Endothelial cell of umbilical vein (primary cell): ENCODE data around the gene ERG. TPM values are rescaled to one million over a fixed set of nuclear protein-coding genes. Genes with fewer than 3 reads are reported as not detected.

Experiments used
- BruUV-seq: library from RNA; stranded (reverse); fragments of 400-500 nt; replicated peaks from 2 replicates; lab custom pipeline; 2021; lab: Mats Ljungman, UMichigan
- CTCF ChIA-PET: fragments of 300-600, 350-600 bp; sonication (Branson Sonifier 250); formaldehyde crosslinking; loops from one replicate; lab custom pipeline; 2021; ENCODE audit warnings: antibody characterized with exemption, inconsistent platforms; lab: Charles Lee
- POLR2A ChIA-PET: fragments of 300-600, 350-600 bp; sonication (Branson Sonifier 250); formaldehyde crosslinking; loops from one replicate; lab custom pipeline; 2021; ENCODE audit warnings: antibody characterized with exemption, inconsistent platforms; lab: Charles Lee
- DNase-seq: peaks from one replicate; pipeline ENCODE4 v3.0.0-alpha.2; 2011; ENCODE audit warnings: low read depth, low spot score
- FAIRE-seq: peaks from 2 replicates; lab custom pipeline; 2011; peaks lifted over from hg19 to GRCh38; lab: Jason Lieb, UNC
- H2AFZ ChIP-seq: 2 replicates; pipeline ENCODE4 v1.6.0; 2012; ENCODE audit warnings: low read depth, low read length, control low read depth, inconsistent platforms
- H3K27ac ChIP-seq: 2 replicates; pipeline ENCODE4 v1.5.1; 2011; ENCODE audit warnings: low read depth, mild to moderate bottlenecking, control low read depth, low read length, moderate library complexity; ENCODE audit not compliant: insufficient read depth
- H3K27me3 ChIP-seq, 2 experiments: 2 replicates each; pipeline versions ENCODE4 v1.6.0 to v1.6.1; 2011; ENCODE audit warnings: low read length in 2 of 2, mixed read lengths in 1 of 2; ENCODE audit not compliant: control insufficient read depth in 2 of 2, insufficient read depth in 2 of 2
- H3K36me3 ChIP-seq, 2 experiments: 2 replicates in 1 of 2; 3 replicates in 1 of 2; pipeline ENCODE4 v1.5.1; 2011; ENCODE audit warnings: low read length in 2 of 2, mild to moderate bottlenecking in 1 of 2, moderate library complexity in 1 of 2; ENCODE audit not compliant: control insufficient read depth in 2 of 2, insufficient read depth in 2 of 2; ENCODE audit errors: extremely low read depth in 1 of 2
- H3K4me1 ChIP-seq: 3 replicates; pipeline ENCODE4 v1.5.1; 2011; ENCODE audit warnings: mild to moderate bottlenecking, low read length; ENCODE audit not compliant: control insufficient read depth, insufficient read depth; ENCODE audit errors: extremely low read depth
- H3K4me2 ChIP-seq: 2 replicates; pipeline ENCODE4 v1.6.1; 2011; ENCODE audit warnings: low read length, control low read depth, mixed read lengths; ENCODE audit not compliant: insufficient read depth
- H3K4me3 ChIP-seq, 3 experiments: fragments of 200-600 bp in 1 of 3; sonication (generic), shearing (Covaris generic) in 1 of 3; replicated peaks in 1 of 3; 2 replicates each; pipeline ENCODE4 v1.5.1; 2011 to 2016; ENCODE audit warnings: control low read depth in 3 of 3, low read length in 3 of 3, mild to moderate bottlenecking in 2 of 3, inconsistent platforms in 1 of 3, low read depth in 1 of 3, moderate library complexity in 1 of 3; ENCODE audit not compliant: insufficient read depth in 1 of 3
- H3K79me2 ChIP-seq: 2 replicates; pipeline ENCODE4 v1.6.0; 2012; ENCODE audit warnings: low read length, inconsistent platforms; ENCODE audit not compliant: control insufficient read depth, insufficient read depth
- H3K9ac ChIP-seq: replicated peaks from 2 replicates; pipeline ENCODE3; 2011; ENCODE audit warnings: low read length, control low read depth; ENCODE audit not compliant: insufficient read depth; ENCODE audit errors: extremely low read depth
- H3K9me1 ChIP-seq: replicated peaks from 3 replicates; pipeline ENCODE4 v1.6.0; 2011; ENCODE audit warnings: mild to moderate bottlenecking, low read length; ENCODE audit not compliant: control insufficient read depth, insufficient read depth; ENCODE audit errors: extremely low read depth
- H3K9me3 ChIP-seq: replicated peaks from 2 replicates; pipeline ENCODE4 v1.5.1; 2012; ENCODE audit warnings: low read length, inconsistent platforms; ENCODE audit not compliant: control insufficient read depth, insufficient read depth
- H4K20me1 ChIP-seq: replicated peaks from 2 replicates; pipeline ENCODE3; 2011; ENCODE audit warnings: mild to moderate bottlenecking, low read length; ENCODE audit not compliant: control insufficient read depth, insufficient read depth; ENCODE audit errors: extremely low read depth
- EZH2 ChIP-seq: IDR thresholded peaks from 2 replicates; pipeline ENCODE4 v1.6.1; 2012; ENCODE audit warnings: borderline replicate concordance, low read depth, mild to moderate bottlenecking, moderate library complexity, low read length, inconsistent platforms; ENCODE audit not compliant: severe bottlenecking
- FOS ChIP-seq: IDR thresholded peaks from 2 replicates; pipeline ENCODE4 v1.6.1; 2011; ENCODE audit warnings: mild to moderate bottlenecking, low read length, moderate library complexity, borderline replicate concordance; ENCODE audit not compliant: insufficient read depth
- GATA2 ChIP-seq: IDR thresholded peaks from 2 replicates; pipeline ENCODE4 v1.7.0; 2011; ENCODE audit warnings: low read depth, mild to moderate bottlenecking, moderate library complexity, mixed read lengths, low read length; ENCODE audit not compliant: insufficient read length, insufficient read depth
- JUN ChIP-seq: IDR thresholded peaks from 2 replicates; pipeline ENCODE4 v1.6.1; 2011; ENCODE audit warnings: borderline replicate concordance, low read depth; ENCODE audit not compliant: insufficient read length, insufficient read depth
- MYC ChIP-seq: IDR thresholded peaks from one replicate; pipeline ENCODE4 v1.6.1; 2011; ENCODE audit warnings: mild to moderate bottlenecking, low read depth, low read length
- POLR2A ChIP-seq: IDR thresholded peaks from 2 replicates; pipeline ENCODE4 v1.6.1; 2012; ENCODE audit warnings: low read depth, mild to moderate bottlenecking, control low read depth, low read length
- POLR2AphosphoS5 ChIP-seq: IDR thresholded peaks from 2 replicates; pipeline ENCODE4 v1.6.1; 2012; ENCODE audit warnings: low read depth, mild to moderate bottlenecking, control low read depth, low read length, moderate library complexity; ENCODE audit not compliant: insufficient read depth
- dilution Hi-C: fragments of 300-500 bp; cut with MboI; formaldehyde crosslinking; loops from one replicate; pipeline ENCODE4 v1.15.0; 2019; ENCODE audit warnings: low sequenced_read_pairs; ENCODE audit not compliant: extremely low pct_ligation_motif_present
- intact Hi-C: fragments of 100-400 bp; cut with micrococcal nuclease; formaldehyde crosslinking; loops from one replicate; pipeline ENCODE4 v1.10.0; 2022
- polyA plus RNA-seq, 4 experiments: library from polyadenylated mRNA; depleted of rRNA in 3 of 4; stranded (reverse) in 3 of 4; unstranded in 1 of 4; fragments of >200 nt; gene quantifications; 2 replicates each; pipeline versions ENCODE4 v1.2.1 to v1.2.3, GENCODE V29; 2011 to 2012; ENCODE audit warnings: missing spikeins in 1 of 4
- total RNA-seq: library from RNA; stranded (reverse); gene quantifications from 2 replicates; pipeline ENCODE4 v1.2.3, GENCODE V29; 2021

ERG gene
- total and polyA plus RNA-seq, 2 donors (not counting 3 experiments of a cell fraction or from before 2014, with no cell fraction given), result 173 to 210 TPM

DNA sequence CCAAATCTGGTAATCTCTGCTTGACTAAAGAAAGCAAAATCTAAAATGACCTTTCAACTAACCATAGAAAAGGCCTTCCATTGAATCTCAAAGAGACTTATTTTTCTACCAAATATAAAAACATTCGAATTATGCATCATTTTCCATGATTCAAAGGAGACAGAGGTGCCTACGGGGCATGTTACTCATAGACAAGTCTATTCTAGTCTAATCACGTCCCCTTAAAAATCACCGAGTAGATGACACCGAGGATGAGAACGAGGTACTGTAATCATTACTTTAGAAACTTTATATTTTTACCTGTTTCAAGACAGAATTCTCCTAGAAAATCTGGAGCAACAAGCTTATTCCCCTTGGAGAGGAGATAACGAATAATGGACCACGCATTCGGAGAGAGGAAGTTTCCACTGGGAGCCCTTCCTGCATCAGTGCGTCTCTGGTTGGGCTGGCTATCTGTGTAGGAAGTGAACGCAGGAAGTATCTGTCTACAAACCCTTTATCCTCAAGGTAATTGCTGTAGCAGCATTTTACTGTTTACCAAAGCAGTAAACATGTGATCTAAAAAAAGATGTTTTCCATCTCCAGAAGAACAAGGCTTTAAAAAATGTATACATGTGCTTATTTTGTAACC is 9.5 kb downstream of the ERG start:
- peak overlapping the region; percentile 77 for H3K9ac ChIP-seq

GRCh38 chr21:38487901-38488639 is 10.2 kb downstream of the ERG start:
- no TSS peak for BruUV-seq
- H3K27ac ChIP-seq, result peak overlapping the region; percentile 100
- no peaks in the 10 kb centered on the region for H3K9me1 ChIP-seq
- intact Hi-C loops, result loop anchor here (1.0 to 2.0 kb wide), 4 partner anchors 10 to 99 kb away; partner anchors contain the start of gene ERG
- peak overlapping the region; percentile 95 for H3K4me2 ChIP-seq
- peak overlapping the region in 1 of 3 experiments; percentile 6 for H3K4me3 ChIP-seq
- peak; percentile 75 for DNase-seq
- H3K9me3 ChIP-seq, result no peaks in the 10 kb centered on the region
- peak; percentile 76 for FAIRE-seq
- H4K20me1 ChIP-seq, result peaks cover 3% of the 10 kb centered on the region
- dilution Hi-C loops, result no loop called here
- peak overlapping the region; percentile 77 for H3K9ac ChIP-seq
- peaks cover 97% of the 10 kb centered on the region for H3K79me2 ChIP-seq
- H3K36me3 ChIP-seq, result peaks cover 0 to 6% of the 10 kb centered on the region in 2 experiments
- H3K27me3 ChIP-seq, result no peaks in the 10 kb centered on the region
- POLR2A ChIA-PET, result interaction anchor here (0.6 to 1.0 kb wide), 4 partner anchors 10 to 111 kb away, joined by 3 to 5 read pairs (median 4); no protein-coding TSS in a partner anchor
- CTCF ChIA-PET, result interaction anchor here (1.4 kb wide), 2 partner anchors 10 to 53 kb away, joined by 4 to 5 read pairs; no protein-coding TSS in a partner anchor
- H2AFZ ChIP-seq, result no peak overlapping the region
- TF ChIP-seq POLR2AphosphoS5, result peak; percentile 33
- TF ChIP-seq POLR2A, result peak; percentile 57
- TF ChIP-seq JUN, result peak; percentile 30
- TF ChIP-seq GATA2, result no peak
- no peak for TF ChIP-seq EZH2
- TF ChIP-seq MYC, result no peak
- TF ChIP-seq FOS, result no peak
- peaks cover 94% of the 10 kb centered on the region for H3K4me1 ChIP-seq

More for the DNA sequence above, 9.5 kb downstream of the ERG start:
- H3K4me2 ChIP-seq, result peak overlapping the region; percentile 95
- dilution Hi-C loops, result no loop called here
- H4K20me1 ChIP-seq, result peaks cover 3% of the 10 kb centered on the region
- H3K9me3 ChIP-seq, result no peaks in the 10 kb centered on the region
- intact Hi-C loops, result loop anchor here (1.0 to 2.0 kb wide), 4 partner anchors 10 to 100 kb away; partner anchors contain the start of gene ERG
- H3K36me3 ChIP-seq, result peaks cover 0 to 7% of the 10 kb centered on the region in 2 experiments
- FAIRE-seq, result no peak
- H3K27ac ChIP-seq, result peak overlapping the region; percentile 100
- H2AFZ ChIP-seq, result no peak overlapping the region
- peak; percentile 81 for DNase-seq
- TSS peak; percentile 12 for BruUV-seq
- no peaks in the 10 kb centered on the region for H3K9me1 ChIP-seq
- ChIA-PET POLR2A (interaction anchor here (0.6 to 1.0 kb wide), 4 partner anchors 10 to 112 kb away, joined by 3 to 5 read pairs (median 4); no protein-coding TSS in a partner anchor), CTCF (interaction anchor here (1.1 to 2.2 kb wide), 4 partner anchors 11 to 53 kb away, joined by 4 to 6 read pairs (median 4); no protein-coding TSS in a partner anchor)
- peaks cover 97% of the 10 kb centered on the region for H3K4me1 ChIP-seq
- H3K79me2 ChIP-seq, result peaks cover 97% of the 10 kb centered on the region
- no peaks in the 10 kb centered on the region for H3K27me3 ChIP-seq
- peak overlapping the region in 1 of 3 experiments; percentile 32 for H3K4me3 ChIP-seq
- TF ChIP-seq POLR2A, result no peak
- TF ChIP-seq GATA2, result peak; percentile 57
- TF ChIP-seq EZH2, result no peak
- TF ChIP-seq POLR2AphosphoS5, result peak; percentile 44
